A549 (cell line): ENCODE data around the gene NUP210. TPM values are rescaled to one million over a fixed set of nuclear protein-coding genes. Genes with fewer than 3 reads are reported as not detected.

ENCODE experiments used
- ATAC-seq, 2 experiments: fragments of 200-7000 bp in 1 of 2; fragments of >200 bp in 1 of 2; cut with Nextera tagmentation in 1 of 2; cut with Tn5 transposase in 1 of 2; 3 replicates each; pipeline versions ENCODE4 v1.8.0 to v1.9.1; 2018 to 2020; ENCODE audit warnings: mild to moderate bottlenecking in 1 of 2, moderate library complexity in 1 of 2
- CTCF ChIA-PET: fragments of 300-600 bp; sonication (Branson Sonifier 250); formaldehyde crosslinking; extraction: SDS; loops from one replicate; lab custom pipeline; 2021; ENCODE audit warnings: antibody characterized with exemption, inconsistent platforms; lab: Yijun Ruan, JAX
- POLR2A ChIA-PET: fragments of 350-600 bp; formaldehyde crosslinking; extraction: SDS; loops from one replicate; lab custom pipeline; 2021; ENCODE audit warnings: antibody characterized with exemption, inconsistent platforms; lab: Yijun Ruan, JAX
- DNase-seq, 2 experiments: peaks; one replicate each; pipeline versions ENCODE4 v3.0.0 to v3.0.0-alpha.2; 2011 to 2016; ENCODE audit warnings: low read depth in 1 of 2, low spot score in 1 of 2
- FAIRE-seq: peaks from 2 replicates; lab custom pipeline; 2011; peaks lifted over from hg19 to GRCh38; lab: Jason Lieb, UNC
- H3K27ac ChIP-seq, 2 experiments: fragments of >200 bp; sonication (Bioruptor Twin); formaldehyde crosslinking; 3 replicates each; pipeline ENCODE4 v1.5.1; 2016 to 2017
- H3K4me1 ChIP-seq: fragments of >200 bp; sonication (Bioruptor Twin); formaldehyde crosslinking; 3 replicates; pipeline ENCODE4 v1.6.1; 2016
- H3K4me2 ChIP-seq: fragments of >200 bp; sonication (Bioruptor Twin); formaldehyde crosslinking; 3 replicates; pipeline ENCODE4 v1.6.1; 2016
- H3K4me3 ChIP-seq: fragments of >200 bp; sonication (Bioruptor Twin); formaldehyde crosslinking; 3 replicates; pipeline ENCODE4 v1.5.1; 2016
- H3K9me3 ChIP-seq: fragments of >200 bp; sonication (Bioruptor Twin); formaldehyde crosslinking; 3 replicates; pipeline ENCODE4 v1.6.1; 2016
- BCL3 ChIP-seq: fragments of >200 bp; sonication (Bioruptor Twin); formaldehyde crosslinking; IDR thresholded peaks from 3 replicates; pipeline ENCODE4 v1.6.1; 2016
- BHLHE40 ChIP-seq: IDR thresholded peaks from 2 replicates; pipeline ENCODE4 v1.6.1; 2012; ENCODE audit warnings: low read depth, low read length, inconsistent platforms
- CHD4 ChIP-seq: fragments of 200-600 bp; sonication (generic); IDR thresholded peaks from 2 replicates; pipeline ENCODE4 v1.6.1; 2016; ENCODE audit warnings: antibody characterized with exemption, mild to moderate bottlenecking, borderline replicate concordance
- EHF ChIP-seq: fragments of 250-450 bp; sonication (Bioruptor Pico); IDR thresholded peaks from 2 replicates; pipeline ENCODE4 v1.5.0; 2020; ENCODE audit warnings: mild to moderate bottlenecking
- HDAC2 ChIP-seq: fragments of 200-600 bp; sonication (generic); IDR thresholded peaks from 2 replicates; pipeline ENCODE4 v1.6.1; 2016
- HOXA7 ChIP-seq: fragments of 250-450 bp; sonication (Bioruptor Pico); IDR thresholded peaks from 2 replicates; pipeline ENCODE4 v1.5.0; 2020; ENCODE audit warnings: mild to moderate bottlenecking, moderate library complexity
- HOXB13 ChIP-seq: fragments of 250-450 bp; sonication (Bioruptor Pico); IDR thresholded peaks from 2 replicates; pipeline ENCODE4 v1.5.0; 2020; ENCODE audit warnings: low read depth, mild to moderate bottlenecking, moderate library complexity
- HOXB5 ChIP-seq: fragments of 250-450 bp; sonication (Bioruptor Pico); IDR thresholded peaks from 2 replicates; pipeline ENCODE4 v1.5.0; 2020; ENCODE audit warnings: mild to moderate bottlenecking, moderate library complexity
- JUN ChIP-seq, 2 experiments: fragments of >200 bp; sonication (Bioruptor Twin); formaldehyde crosslinking; IDR thresholded peaks; 2 replicates in 1 of 2; 3 replicates in 1 of 2; pipeline ENCODE4 v1.6.1; 2016 to 2017
- JUNB ChIP-seq: fragments of >200 bp; sonication (Bioruptor Twin); formaldehyde crosslinking; IDR thresholded peaks from 2 replicates; pipeline ENCODE4 v1.6.1; 2016
- KDM1A ChIP-seq: fragments of 200-600 bp; sonication (generic); IDR thresholded peaks from 2 replicates; pipeline ENCODE4 v1.6.1; 2016; ENCODE audit warnings: low read depth, mild to moderate bottlenecking
- NPAS2 ChIP-seq: fragments of 250-450 bp; sonication (Bioruptor Pico); IDR thresholded peaks from 2 replicates; pipeline ENCODE4 v1.8.0; 2022; ENCODE audit warnings: mild to moderate bottlenecking, moderate library complexity, borderline replicate concordance
- NR3C1 ChIP-seq: fragments of >200 bp; sonication (Bioruptor Twin); formaldehyde crosslinking; IDR thresholded peaks from 3 replicates; pipeline ENCODE4 v1.6.1; 2017
- PBX3 ChIP-seq: IDR thresholded peaks from 2 replicates; pipeline ENCODE4 v1.6.1; 2012
- PHF8 ChIP-seq: fragments of 200-600 bp; sonication (generic); IDR thresholded peaks from 2 replicates; pipeline ENCODE4 v1.6.1; 2016; ENCODE audit warnings: low read depth, mild to moderate bottlenecking, antibody characterized with exemption, moderate library complexity, borderline replicate concordance
- POLR2A ChIP-seq: IDR thresholded peaks from 2 replicates; pipeline ENCODE4 v1.6.1; 2012; ENCODE audit warnings: mild to moderate bottlenecking, low read length
- RAD21 ChIP-seq, 2 experiments: fragments of >200 bp in 1 of 2; sonication (Bioruptor Twin) in 1 of 2; formaldehyde crosslinking in 1 of 2; IDR thresholded peaks in 1 of 2; conservative IDR thresholded peaks in 1 of 2; 2 replicates in 1 of 2; 3 replicates in 1 of 2; pipeline ENCODE4 v1.6.1; 2012 to 2018; ENCODE audit warnings: inconsistent platforms in 1 of 2
- RARB ChIP-seq: fragments of 250-450 bp; sonication (Bioruptor Pico); IDR thresholded peaks from 2 replicates; pipeline ENCODE4 v1.8.0; 2021; ENCODE audit warnings: mild to moderate bottlenecking, moderate library complexity
- REST ChIP-seq: fragments of 200-600 bp; sonication (generic); IDR thresholded peaks from 2 replicates; pipeline ENCODE4 v1.6.1; 2016; ENCODE audit warnings: antibody characterized with exemption, mild to moderate bottlenecking, moderate library complexity
- RFX5 ChIP-seq: fragments of 450-650 bp; IDR thresholded peaks from 2 replicates; pipeline ENCODE4 v1.7.1; 2014; ENCODE audit warnings: antibody characterized with exemption, mild to moderate bottlenecking, moderate library complexity
- RNF2 ChIP-seq: fragments of 200-600 bp; sonication (generic); IDR thresholded peaks from 2 replicates; pipeline ENCODE4 v1.6.1; 2016; ENCODE audit warnings: low read depth, mild to moderate bottlenecking, antibody characterized with exemption, moderate library complexity, borderline replicate concordance
- TP53 ChIP-seq: fragments of 250-450 bp; sonication (Bioruptor Pico); IDR thresholded peaks from 2 replicates; pipeline ENCODE4 v1.5.0; 2021; ENCODE audit warnings: mild to moderate bottlenecking, moderate library complexity
- ZFP36 ChIP-seq: fragments of 450-650 bp; IDR thresholded peaks from 2 replicates; pipeline ENCODE4 v1.6.1; 2014; ENCODE audit warnings: borderline replicate concordance; ENCODE audit not compliant: partially characterized antibody
- ZNF302 ChIP-seq: fragments of 250-450 bp; sonication (Bioruptor Pico); IDR thresholded peaks from 2 replicates; pipeline ENCODE4 v1.9.0; 2021; ENCODE audit warnings: inconsistent platforms, mild to moderate bottlenecking, moderate library complexity
- WGBS: methylation state at CpG from one replicate; pipeline ENCODE4 v1.1.6; 2017; ENCODE audit errors: missing lambda C conversion rate; 5-methylcytosine and 5-hydroxymethylcytosine counted together
- polyA plus RNA-seq, 4 experiments: library from polyadenylated mRNA; depleted of rRNA in 3 of 4; stranded (reverse); fragments of >200 nt; fragmentation: RNase III in 1 of 4; extraction: RNeasy Plus Mini Kit Qiagen cat#74134 plus additional on column Dnase treatment in 1 of 4; gene quantifications; 2 replicates in 3 of 4; 3 replicates in 1 of 4; pipeline ENCODE4 v1.2.3, GENCODE V29; 2011 to 2017
- TF ChIP-seq, protein P1 (sequence below): IDR thresholded peaks from 2 replicates; pipeline ENCODE4 v1.6.1; 2012; ENCODE audit warnings: low read depth, borderline replicate concordance
- TF ChIP-seq, protein P2 (sequence below): fragments of >200 bp; sonication (Bioruptor Twin); formaldehyde crosslinking; IDR thresholded peaks from 2 replicates; pipeline ENCODE4 v1.6.1; 2016
- TF ChIP-seq, protein P3 (sequence below): IDR thresholded peaks from 2 replicates; pipeline ENCODE4 v1.6.1; 2012

Gene NUP210
- polyA plus RNA-seq, 2 of the 4 experiments (the other 2 are of a cell fraction): 25.7 to 28.1 TPM

GRCh38 chr3:13278783-13279531 is 141.2 kb downstream of the NUP210 start:
- FAIRE-seq (no peak), DNase-seq (no peak)

GRCh38 chr3:13277860-13278531 is 142.1 kb downstream of the NUP210 start:
- DNase-seq: no peak
- no peak for FAIRE-seq
- peaks cover 6% of the 10 kb centered on the region; the same call in 1 of the 3 replicates for H3K4me1 ChIP-seq
- H3K4me2 ChIP-seq: no peak overlapping the region
- no peak overlapping the region for H3K27ac ChIP-seq
- POLR2A ChIA-PET: no interaction called here
- CTCF ChIA-PET: interaction anchor here (0.5 to 3.1 kb wide), 4 partner anchors 17 to 186 kb away, joined by 3 to 9 read pairs (median 4); no protein-coding TSS in a partner anchor
- no peak for ATAC-seq
- 69% methylated on average over 16 of the region's 17 CpGs for WGBS
- no peak overlapping the region for H3K4me3 ChIP-seq
- no peaks in the 10 kb centered on the region for H3K9me3 ChIP-seq
- TF ChIP-seq, protein P1, sequence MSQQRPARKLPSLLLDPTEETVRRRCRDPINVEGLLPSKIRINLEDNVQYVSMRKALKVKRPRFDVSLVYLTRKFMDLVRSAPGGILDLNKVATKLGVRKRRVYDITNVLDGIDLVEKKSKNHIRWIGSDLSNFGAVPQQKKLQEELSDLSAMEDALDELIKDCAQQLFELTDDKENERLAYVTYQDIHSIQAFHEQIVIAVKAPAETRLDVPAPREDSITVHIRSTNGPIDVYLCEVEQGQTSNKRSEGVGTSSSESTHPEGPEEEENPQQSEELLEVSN: no peak
- TF ChIP-seq HDAC2 (no peak), RNF2 (no peak), JUNB (no peak), PBX3 (no peak), KDM1A (no peak), RFX5 (no peak), RARB (CRISPR knock-in tag) (no peak), NPAS2 (no peak), ZFP36 (no peak), BHLHE40 (no peak), HOXB5 (CRISPR knock-in tag) (no peak), POLR2A (no peak)
- TF ChIP-seq, protein P2, sequence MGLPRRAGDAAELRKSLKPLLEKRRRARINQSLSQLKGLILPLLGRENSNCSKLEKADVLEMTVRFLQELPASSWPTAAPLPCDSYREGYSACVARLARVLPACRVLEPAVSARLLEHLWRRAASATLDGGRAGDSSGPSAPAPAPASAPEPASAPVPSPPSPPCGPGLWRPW: no peak

More at GRCh38 chr3:13278783-13279531, 141.2 kb downstream of the NUP210 start:
- Histone ChIP-seq H3K4me3 (no peak overlapping the region), H3K9me3 (peaks cover 4% of the 10 kb centered on the region), H3K4me2 (no peak overlapping the region), H3K27ac (no peak overlapping the region), H3K4me1 (peaks cover 6% of the 10 kb centered on the region; the same call in 1 of the 3 replicates)
- 92% methylated on average over 8 of the region's 9 CpGs for WGBS
- CTCF ChIA-PET: interaction anchor here (1.3 to 3.1 kb wide), 3 partner anchors 16 to 187 kb away, joined by 3 to 9 read pairs (median 5); no protein-coding TSS in a partner anchor
- POLR2A ChIA-PET: no interaction called here
- TF ChIP-seq HOXA7 (CRISPR knock-in tag): no peak
- no peak for TF ChIP-seq HOXB5 (CRISPR knock-in tag)
- TF ChIP-seq REST: no peak
- TF ChIP-seq, protein P3, sequence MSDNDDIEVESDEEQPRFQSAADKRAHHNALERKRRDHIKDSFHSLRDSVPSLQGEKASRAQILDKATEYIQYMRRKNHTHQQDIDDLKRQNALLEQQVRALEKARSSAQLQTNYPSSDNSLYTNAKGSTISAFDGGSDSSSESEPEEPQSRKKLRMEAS: no peak
- no peak for TF ChIP-seq KDM1A
- TF ChIP-seq HDAC2: no peak
- TF ChIP-seq RAD21 (conservative IDR thresholded peaks at IDR 0.05 in 1 of 2, IDR thresholded peaks at IDR 0.05 in 1 of 2): no peak
- no peak for TF ChIP-seq EHF
- no peak for TF ChIP-seq ZNF302 (CRISPR knock-in tag)
- TF ChIP-seq HOXB13 (CRISPR knock-in tag): no peak
- TF ChIP-seq JUN (IDR thresholded peaks at IDR 0.05): no peak
- no peak for TF ChIP-seq NR3C1
- TF ChIP-seq PHF8: no peak
- no peak for TF ChIP-seq CHD4
- no peak for TF ChIP-seq TP53 (CRISPR knock-in tag)
- TF ChIP-seq BCL3: no peak
- no peak for ATAC-seq
